HG03469 (cell line): ENCODE results near the gene PPARA.

Experiments
- ATAC-seq: cut with Tn5 transposase; IDR thresholded peaks from one replicate; pipeline ENCODE4 v1.9.1; 2021; ENCODE audit warnings: mild to moderate bottlenecking, moderate library complexity, moderate number of reproducible peaks; ENCODE audit not compliant: unreplicated experiment

Gene PPARA

DNA sequence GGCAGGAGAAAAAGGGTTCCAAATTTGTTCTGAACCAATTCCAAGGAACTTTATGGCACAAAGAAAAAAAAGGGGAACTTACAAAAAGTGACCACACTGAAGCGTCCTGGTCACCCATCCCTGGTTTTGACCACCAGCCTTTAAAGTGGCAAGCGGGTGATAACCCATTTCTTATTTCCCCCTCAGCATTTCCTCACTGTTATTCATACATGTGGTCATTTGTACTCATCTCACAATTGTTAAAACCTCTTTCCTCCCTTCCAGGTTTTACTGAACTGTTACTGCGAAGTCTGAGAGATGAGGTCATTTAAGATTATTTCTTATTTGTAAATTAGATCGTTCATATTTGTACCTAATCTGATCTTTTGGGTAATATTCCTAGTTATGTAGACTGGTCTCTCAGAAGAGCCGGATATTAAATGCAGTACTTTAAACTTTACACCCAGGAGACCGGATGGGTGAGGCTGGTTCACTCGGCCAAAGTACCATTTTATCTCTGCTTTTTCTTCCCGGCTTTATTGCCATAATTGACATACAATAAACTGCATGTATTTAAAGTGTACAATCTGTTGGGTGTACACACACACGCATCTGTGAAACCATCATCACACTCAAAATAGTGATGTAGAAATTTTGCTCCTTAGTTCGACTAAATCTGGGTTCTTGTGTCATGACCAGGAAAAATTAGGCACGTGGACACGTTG is 52.7 kb downstream of the PPARA start:
- ATAC-seq = no peak

DNA sequence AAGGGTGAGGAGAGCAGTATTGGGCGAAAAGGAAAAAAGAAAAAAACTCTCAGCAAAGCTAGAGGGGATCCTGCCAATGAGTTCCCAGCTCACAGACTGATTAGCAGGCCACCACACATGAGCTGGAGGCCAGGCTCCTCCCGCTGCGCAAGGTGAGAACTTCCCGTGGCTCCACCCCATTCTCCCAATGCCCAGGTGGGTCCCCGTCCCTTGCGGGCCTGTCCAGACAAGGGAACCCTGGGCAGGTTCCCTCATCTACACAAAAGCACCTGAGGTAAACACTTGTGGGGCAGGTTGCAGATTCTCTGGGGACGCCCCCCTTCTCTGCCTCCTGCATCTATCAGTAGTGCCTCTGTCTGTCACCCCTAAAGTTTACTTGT is 53.3 kb downstream of the PPARA start:
- ATAC-seq = no peak

DNA sequence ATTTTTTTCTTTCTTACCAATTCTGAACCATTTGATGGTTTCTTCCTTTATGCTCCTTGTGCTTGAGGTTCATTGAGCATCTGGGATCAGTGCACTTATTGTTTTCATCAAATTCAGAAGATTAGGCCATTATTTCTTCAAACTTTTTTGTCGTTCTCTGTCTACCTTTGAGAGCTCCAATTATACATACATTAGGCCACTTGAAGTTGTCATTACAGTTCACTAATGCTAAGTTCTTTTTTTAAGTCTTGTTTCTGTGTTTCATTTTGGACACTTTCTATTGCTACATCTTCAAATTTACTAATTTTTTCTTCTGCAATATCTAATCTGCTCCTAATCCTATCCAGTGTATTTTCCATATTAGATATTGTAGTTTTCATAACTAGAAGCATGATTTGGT is 58.9 kb downstream of the PPARA start:
- ATAC-seq = no peak

DNA sequence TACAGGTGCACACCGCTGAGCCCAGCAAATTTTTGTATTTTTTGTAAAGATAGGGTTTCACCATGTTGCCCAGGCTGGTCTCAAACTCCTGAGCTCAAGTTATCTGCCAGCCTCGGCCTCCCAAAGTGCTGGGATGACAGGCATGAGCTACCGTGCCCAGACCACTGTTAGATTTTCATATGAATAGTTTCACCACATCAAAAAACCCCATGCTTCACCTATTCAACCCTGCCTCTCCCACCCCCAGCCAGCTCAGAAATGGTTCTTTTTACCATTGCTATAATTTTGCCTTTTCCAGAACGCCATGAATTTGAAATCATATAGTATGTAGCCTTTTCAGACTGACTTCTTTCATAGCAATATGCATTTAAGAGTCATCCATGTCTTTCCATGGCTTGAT is 61.9 kb downstream of the PPARA start:
- no peak for ATAC-seq

DNA sequence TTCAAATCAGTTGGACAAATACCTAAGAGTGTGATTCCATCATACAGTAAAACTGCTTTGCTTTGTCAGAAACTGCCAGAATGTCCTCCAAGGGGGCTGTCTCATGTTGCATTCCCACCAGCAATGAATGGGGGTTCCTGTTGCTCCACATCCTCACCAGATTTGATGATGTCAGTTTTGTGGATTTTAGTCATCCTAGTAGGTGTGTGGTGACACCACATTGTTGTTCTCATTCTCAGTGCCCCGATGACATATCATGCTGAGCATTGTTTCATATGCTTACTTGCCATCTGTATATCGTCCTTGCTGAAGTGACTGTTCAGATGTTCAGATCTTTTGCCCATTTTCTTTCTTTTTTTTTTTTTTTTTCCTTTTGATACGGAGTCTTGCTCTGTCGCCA is 62.7 kb downstream of the PPARA start:
- no peak for ATAC-seq

DNA sequence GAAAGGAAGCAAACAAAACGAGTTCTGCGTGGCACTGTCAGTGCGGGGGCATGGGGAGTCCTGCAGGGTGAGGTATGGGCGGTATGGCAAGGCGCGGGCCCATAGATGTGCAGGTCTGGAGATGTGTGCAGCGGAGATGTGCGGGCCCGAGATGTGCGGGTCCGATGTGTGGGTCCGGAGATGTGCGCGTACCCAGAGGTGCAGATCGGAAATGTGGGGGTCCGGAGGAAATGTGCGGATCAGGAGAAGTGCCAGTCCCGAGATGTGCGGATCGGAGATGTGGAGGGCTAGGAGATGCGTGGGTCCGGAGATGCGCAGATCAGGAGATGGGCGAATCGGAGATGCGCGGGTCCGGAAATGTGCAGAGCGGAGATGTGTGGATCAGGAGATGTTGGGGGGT is 63.8 kb downstream of the PPARA start:
- ATAC-seq = no peak

DNA sequence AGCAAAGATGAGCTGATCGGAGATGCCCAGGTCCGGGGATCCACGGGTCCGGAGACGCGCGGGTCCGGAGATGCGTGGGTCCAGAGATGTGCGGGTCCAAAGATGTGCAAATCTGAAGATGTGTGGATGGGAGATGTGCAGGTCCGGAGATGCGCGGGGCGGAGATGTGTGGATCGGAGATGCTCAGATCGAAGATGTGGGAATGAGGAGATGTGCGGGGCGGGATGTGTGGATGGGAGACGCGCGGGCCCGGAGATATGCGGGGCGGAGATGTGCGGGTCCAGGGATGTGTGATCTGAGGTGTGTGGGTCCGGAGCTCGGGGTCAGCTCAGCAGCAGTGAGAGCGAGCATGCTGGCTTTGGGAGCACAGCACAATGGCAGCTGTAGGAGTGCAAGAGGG is 64.3 kb downstream of the PPARA start:
- no peak for ATAC-seq

DNA sequence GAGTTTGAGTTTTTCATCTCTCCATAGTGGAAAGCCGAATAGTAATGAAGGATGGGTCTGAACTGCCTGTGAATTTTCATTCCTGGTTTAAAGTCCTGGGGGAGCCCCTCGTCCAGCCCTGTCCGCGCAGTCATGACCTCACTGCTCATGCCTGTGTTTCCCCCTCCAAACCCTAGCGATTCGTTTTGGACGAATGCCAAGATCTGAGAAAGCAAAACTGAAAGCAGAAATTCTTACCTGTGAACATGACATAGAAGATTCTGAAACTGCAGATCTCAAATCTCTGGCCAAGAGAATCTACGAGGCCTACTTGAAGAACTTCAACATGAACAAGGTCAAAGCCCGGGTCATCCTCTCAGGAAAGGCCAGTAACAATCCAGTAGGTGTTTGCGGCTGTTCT is 69.3 kb downstream of the PPARA start:
- no peak for ATAC-seq

DNA sequence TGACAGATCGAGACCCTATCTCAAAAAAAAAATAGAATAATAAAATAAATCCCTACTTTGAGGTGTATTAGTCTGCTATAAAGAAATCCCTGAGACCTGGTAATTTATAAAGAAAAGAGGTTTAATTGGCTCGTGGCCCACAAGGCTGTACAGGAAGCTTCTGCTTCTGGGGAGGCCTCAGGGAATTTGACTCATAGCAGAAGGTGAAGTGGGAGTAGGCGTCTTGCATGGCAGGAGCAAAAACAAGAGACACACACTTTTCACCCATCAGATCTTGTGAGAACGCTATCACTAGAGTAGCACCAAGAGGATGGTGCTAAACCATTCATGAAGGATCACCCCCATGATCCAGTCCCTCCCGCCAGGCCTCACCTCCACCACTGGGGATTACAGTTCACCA is 70.6 kb downstream of the PPARA start:
- no peak for ATAC-seq

DNA sequence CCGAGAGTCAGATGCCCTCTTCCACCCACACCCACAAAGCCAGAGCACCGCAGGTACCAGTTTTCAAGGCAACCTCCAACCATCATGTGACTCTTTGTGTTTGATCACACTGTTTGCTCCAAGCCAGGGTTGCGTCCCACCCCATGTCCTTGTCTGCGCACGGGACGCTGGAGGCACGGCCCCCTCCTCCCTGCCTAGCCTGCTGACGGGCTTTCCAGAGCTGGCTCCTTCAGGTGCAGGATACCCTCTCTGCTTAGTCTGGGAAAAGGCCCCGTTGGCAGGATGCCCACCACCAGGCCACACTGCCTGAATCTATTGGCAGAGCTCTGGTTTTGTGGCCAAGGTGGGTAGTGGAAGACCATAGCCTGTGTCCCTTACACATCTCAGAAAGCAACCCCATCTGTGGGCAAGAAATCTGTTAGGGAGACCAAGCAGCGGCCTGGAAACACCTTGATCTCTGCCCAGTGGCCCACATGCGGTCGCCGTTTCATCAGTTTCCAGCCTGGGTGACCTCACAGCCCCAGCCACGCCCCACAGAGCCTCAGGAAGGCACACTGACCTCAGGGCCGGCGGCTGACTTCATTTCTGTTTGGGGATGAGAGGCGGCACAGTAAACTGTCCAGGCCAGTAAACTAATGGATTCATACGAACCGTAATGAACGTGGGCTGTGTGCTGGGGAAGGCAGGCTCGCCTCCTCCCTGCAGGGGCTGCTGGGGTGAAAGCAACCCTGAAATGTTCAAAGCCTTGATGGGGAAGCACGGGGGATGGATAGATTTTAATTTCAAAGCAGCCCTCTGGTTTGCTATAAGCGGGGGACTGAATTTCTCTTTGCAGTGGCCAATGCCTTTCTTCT is 73.9 kb downstream of the PPARA start:
- ATAC-seq = no peak

DNA sequence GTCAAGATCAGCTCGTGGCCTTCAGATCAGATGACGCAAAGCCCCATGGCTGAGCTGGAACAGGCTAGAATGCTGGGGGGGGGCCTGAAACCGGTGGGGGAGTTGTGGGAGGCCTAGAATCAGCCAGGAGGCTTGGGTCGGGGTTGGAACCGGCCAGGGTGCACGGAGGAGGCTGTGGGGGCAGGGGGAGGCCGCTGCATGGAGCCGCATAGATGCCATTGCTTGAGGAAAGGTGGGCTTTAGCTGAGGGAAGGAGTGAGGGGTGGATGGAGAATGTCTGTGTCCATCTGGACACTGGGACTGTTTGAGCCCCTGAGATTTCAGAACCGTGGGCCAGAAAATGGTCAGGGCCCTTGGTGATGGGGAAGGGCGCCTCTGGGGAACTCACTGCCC is 74.6 kb downstream of the PPARA start:
- no peak for ATAC-seq

DNA sequence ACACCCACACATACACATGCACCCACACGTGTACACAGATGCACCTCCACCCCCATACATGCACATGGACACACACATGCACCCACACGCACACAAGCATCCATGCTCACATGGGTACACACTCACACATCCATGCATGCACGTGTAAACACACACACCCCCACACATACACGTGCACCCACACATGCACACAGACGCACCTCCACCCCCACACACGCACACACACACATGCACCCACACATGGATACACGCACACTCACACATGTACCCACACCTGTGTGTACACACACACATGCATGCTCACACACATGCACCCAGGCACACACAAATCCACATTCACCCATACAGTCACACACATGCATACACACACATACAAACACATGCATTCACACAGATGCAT is 75.3 kb downstream of the PPARA start:
- ATAC-seq = no peak

DNA sequence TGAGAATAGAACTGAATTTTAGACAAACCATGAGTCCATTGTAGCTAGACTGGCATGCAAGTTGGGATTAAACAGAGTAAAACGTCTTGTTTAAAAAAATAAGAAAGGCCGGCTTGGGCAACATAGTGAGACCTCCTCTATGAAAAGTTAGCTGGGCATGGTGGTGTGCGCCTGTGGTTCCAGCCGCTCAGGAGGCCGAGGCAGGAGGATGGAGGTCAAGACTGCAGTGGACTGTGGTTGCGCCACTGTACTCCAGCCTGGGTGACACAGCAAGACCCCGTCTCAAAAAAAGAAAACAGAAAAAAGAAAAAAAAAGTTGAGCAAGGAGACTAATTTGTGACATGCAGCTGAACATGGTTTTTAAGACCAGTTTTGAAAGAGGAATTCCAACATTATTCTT is 76.3 kb downstream of the PPARA start:
- ATAC-seq = no peak

DNA sequence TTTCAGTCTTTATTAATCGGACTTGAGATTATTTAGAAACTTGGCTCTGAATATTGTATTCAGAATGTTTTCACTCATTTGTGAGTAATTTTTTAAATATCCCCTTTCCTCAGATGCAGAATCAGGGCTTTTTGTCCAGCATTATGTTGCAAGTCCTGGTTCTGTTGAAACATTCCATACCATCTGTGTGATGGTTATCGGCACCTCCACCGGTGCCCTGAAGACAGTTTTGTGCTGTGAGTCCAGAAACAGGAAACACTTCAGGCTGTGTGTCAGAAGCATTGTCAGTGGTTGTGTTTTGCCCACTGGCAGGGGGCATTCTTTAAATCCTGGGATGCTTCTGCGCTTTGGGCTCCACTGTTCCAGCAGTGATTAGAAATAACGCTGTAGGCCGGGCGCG is 79.4 kb downstream of the PPARA start:
- ATAC-seq = no peak

DNA sequence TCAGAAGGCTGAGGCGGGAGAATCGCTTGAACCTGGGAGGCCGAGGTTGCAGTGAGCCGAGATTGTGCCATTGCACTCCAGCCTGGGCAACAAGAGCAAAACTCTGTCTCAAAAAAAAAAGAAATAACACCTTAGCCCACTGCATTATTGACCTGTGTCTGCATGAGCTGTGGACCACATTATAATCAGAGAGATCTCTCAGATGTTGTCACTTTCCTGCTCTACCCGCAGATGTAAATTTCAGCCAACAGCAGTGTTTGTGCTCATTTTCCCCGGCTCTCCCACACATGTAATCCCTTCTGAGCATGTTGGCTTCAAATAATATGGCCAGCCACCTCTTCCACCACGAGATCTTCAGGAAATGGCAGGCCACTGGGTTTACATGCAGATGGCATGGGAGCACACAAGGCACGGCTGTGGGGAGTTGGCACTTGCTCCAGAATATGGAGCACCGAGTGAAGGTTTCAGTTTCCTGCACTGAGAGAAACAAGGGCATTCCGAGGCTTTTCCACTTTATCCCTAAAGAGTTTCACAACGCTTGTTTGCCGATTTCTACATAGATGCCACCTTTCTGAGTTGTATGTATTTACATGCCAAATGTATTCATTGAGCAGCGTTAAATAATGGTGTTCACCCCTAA is 80.1 kb downstream of the PPARA start:
- no peak for ATAC-seq

DNA sequence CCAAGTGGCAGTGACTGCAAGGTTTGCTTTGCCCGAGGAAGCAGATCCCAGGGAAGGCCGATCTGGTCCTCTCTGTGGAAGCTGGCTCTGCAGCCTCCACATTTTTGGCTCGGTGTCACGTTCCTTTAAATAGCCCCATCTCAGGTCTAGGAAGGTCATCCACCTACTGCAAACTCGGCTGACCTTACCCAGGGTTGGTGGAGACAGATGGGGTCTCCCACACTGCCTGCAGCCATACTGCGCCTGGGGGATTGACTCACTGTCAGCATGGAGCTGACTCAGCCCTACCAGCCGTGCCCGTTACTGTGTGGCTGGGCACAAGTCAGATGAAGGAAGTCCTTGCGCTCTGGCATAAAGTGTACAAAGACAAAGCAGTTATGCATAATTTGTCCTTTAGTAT is 82.9 kb downstream of the PPARA start:
- no peak for ATAC-seq

DNA sequence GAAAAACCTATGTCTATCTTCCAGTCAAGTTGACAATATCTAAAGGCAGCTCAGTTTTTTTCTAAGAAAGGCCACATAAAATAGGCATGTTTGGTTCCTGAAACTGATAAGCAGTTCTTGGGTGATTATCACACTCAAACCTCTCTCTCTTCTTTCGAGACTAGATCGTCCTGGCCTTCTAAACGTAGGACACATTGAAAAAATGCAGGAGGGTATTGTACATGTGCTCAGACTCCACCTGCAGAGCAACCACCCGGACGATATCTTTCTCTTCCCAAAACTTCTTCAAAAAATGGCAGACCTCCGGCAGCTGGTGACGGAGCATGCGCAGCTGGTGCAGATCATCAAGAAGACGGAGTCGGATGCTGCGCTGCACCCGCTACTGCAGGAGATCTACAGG is 84.6 kb downstream of the PPARA start:
- ATAC-seq = no peak

DNA sequence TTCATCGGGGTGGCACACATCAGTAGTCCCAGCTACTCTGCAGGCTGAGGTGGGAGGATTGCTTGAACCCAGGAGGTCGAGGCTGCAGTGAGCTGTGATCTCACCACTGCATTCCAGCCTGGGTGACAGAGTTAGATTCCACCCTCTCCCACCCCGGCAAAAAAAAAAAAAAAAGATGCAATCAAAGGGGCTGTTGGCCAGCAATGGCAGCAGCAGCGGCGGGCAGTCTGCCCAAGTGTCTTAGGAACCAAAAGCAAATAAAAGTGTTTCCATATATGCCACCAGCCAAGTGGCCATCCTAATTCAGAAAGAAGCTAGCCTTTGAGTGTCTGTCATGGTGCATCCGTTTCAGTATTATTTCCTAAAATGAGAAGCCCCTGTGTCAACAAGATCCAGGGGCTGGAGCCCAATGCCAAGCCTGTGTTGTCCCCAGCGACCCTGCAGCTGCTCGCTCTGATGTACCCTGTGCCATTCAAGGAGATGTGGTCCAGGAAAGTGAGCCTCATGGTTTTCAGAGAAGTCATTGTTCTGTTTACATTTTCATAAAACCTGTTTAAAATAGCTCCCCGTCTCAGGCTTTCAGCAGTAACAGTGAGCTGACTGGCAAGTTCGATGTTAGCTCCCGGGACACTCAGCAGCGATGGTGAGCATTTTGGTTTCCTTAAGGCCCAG is 87.3 kb downstream of the PPARA start:
- ATAC-seq = no peak

DNA sequence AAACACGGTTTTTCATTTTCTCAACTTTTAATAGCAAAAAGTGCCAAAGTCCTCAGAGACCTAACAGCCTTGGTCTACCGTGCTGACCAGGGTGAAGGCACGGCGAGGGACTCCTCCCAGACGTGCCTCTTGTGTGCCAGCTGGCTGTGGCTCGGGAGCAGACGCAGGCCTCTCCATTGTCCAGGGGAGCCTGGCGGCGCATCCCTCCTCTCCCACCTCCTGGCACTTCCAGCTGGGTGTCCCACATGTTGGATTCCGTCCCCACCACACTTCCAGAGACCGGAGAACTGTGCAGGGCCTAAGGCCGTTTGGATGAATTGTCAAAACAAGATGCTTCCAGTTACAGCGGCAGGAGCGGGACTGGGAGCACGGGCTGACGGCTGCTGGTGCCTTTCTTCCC is 88.2 kb downstream of the PPARA start:
- no peak for ATAC-seq

DNA sequence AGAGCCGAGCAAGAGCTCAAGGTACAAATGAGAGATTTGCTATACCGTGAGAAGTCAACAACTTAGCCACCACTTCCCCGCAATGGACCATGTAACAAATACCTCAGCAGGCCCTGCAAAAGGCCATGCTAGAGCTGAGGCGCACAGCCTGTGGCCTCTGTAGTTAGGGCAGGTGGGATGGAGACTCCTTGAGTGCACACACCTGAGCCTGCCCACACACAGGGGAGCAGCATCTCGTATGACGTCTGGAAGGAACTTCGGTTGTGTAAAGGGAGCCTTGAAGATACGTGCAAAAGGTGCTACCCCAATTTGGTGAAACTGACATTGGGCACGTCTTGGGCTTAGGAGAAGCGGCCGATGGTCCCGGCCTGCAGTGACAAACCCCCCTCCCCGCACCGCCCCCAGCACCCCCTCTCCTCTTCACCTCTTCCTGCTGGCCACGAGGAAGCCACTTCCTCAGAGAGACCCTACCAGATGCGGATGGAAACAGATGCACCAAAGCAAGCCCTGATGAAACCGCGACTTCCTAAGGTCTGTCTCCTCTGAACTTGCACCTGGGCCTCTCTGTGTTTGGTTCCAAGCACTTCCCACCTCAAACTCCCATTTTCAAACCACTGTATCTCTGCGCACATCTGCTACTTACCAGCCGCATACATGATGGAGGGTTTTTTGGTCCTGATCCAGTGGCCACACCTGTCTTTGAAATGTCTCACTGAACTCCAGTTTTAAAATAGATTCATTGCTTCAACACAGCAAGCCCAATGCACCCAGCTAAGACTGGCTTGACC is 89.1 kb downstream of the PPARA start:
- ATAC-seq = no peak

DNA sequence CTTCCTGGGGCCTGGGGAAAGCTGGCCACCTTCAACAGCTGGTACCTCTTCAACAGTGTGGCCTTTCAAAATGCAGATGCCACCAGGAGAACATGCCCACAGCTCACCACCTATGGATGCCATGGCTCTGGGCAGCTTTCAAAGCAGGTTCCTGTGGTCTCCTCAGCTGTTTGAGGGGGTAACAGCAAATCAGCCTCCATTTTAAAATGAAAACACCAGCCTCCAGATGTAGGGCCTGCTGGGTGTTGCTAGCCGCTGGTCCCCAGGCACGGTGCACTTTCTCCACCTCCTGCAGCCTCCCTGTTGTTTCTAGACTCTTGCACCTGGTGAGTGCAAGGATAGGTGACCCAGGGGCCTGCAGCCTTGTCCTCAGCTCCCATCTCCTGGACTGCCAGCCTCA is 89.7 kb downstream of the PPARA start:
- no peak for ATAC-seq
